Effector memory CD4-positive, alpha-beta T cell (primary cell): ENCODE data around the gene BRI3BP.

Experiments used
- DNase-seq, 3 donors: peaks; one replicate each; pipeline ENCODE4 v3.0.0-alpha.2; 2020
- H3K27ac ChIP-seq: 2 replicates; pipeline ENCODE4 v1.7.0; 2013; ENCODE audit warnings: mild to moderate bottlenecking, low read length, moderate library complexity; ENCODE audit not compliant: insufficient read depth, poor library complexity, severe bottlenecking
- H3K27me3 ChIP-seq: replicated peaks from 2 replicates; pipeline ENCODE4 v1.7.0; 2013; ENCODE audit warnings: mild to moderate bottlenecking, low read length; ENCODE audit not compliant: insufficient read depth, control insufficient read depth, poor library complexity, severe bottlenecking
- H3K36me3 ChIP-seq: 2 replicates; pipeline ENCODE4 v1.7.0; 2013; ENCODE audit warnings: mild to moderate bottlenecking, low read length, moderate library complexity; ENCODE audit not compliant: control insufficient read depth, insufficient read depth
- H3K4me1 ChIP-seq: 2 replicates; pipeline ENCODE4 v1.7.0; 2013; ENCODE audit warnings: low read length, mild to moderate bottlenecking; ENCODE audit not compliant: control insufficient read depth, insufficient read depth, poor library complexity, severe bottlenecking
- H3K4me3 ChIP-seq: 2 replicates; pipeline ENCODE4 v1.7.0; 2013; ENCODE audit warnings: low read length, low read depth, mild to moderate bottlenecking; ENCODE audit not compliant: insufficient read depth, poor library complexity, severe bottlenecking
- H3K9me3 ChIP-seq: 2 replicates; pipeline ENCODE4 v1.7.0; 2013; ENCODE audit warnings: mild to moderate bottlenecking, low read length, moderate library complexity; ENCODE audit not compliant: control insufficient read depth

The BRI3BP gene

DNA sequence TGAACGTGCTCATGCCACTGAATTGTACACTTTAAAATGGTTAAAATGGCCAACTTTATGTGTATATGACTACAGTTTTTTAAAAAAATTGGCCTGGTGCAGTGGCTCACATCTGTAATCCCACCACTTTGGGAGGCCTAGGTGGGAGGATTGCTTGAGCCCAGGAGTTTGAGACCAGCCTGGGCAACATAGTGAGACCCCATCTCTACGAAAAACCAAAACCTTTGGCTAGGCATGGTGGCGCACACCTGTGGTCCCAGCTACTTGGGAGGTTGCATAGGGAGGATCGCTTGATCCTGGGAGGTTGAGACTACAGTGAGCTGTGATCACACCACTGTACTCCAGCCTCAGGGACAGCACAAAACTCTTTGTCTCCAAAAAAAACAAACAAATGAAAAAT is 5.3 kb downstream of the BRI3BP start:
- Histone ChIP-seq H3K27ac (no peak overlapping the region), H3K4me3 (no peak overlapping the region), H3K4me1 (peaks cover 14% of the 10 kb centered on the region), H3K9me3 (no peaks in the 10 kb centered on the region), H3K27me3 (no peaks in the 10 kb centered on the region), H3K36me3 (no peaks in the 10 kb centered on the region)
- no peak for DNase-seq

DNA sequence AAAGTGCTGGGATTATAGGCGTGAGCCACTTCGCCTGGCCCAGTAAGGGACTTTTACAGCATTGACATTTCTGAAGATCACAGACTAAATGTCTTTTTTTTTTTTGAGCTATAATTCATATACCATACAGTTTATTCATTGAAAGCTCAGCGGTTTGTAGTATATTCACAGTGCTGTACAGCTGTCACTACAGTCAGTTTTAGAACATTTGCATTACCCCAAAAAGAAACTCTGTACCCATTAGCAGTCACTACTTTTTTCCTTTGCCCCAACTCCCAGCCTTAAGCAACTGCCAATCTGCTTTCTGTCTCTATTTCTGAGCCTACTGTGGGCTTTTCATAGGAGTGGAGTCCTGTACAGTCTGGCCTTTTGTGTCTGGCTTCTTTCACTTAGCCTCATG is 8.2 kb downstream of the BRI3BP start:
- Histone ChIP-seq H3K36me3 (no peaks in the 10 kb centered on the region), H3K4me1 (no peaks in the 10 kb centered on the region)
- DNase-seq, result no peak

DNA sequence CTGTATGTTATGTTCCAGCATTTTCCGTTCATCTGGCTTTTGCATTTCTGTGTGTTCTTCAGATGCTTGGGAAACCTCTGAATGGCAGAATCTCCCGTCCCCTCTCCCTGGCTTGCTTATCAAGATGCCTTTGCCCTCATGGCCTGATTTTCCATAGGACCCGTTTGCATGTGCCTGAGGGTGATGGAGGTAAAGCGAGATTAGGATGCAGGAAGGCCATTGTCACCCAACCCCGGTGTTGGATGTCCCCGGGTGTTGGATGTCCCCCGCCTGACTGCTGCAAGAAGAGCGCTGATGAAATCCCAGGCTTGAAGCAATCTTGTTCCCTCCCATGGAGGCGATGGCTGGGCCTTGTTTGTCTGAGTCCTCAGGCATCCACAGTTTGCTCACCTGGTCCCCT is 9.6 kb downstream of the BRI3BP start:
- no peak for DNase-seq
- no peaks in the 10 kb centered on the region for H3K4me1 ChIP-seq
- H3K4me3 ChIP-seq, result no peak overlapping the region
- H3K27ac ChIP-seq, result no peak overlapping the region
- H3K27me3 ChIP-seq, result no peaks in the 10 kb centered on the region
- H3K36me3 ChIP-seq, result no peaks in the 10 kb centered on the region
- no peaks in the 10 kb centered on the region for H3K9me3 ChIP-seq

More for the DNA sequence above, 8.2 kb downstream of the BRI3BP start:
- Histone ChIP-seq H3K27ac (no peak overlapping the region), H3K4me3 (no peak overlapping the region), H3K9me3 (no peaks in the 10 kb centered on the region), H3K27me3 (no peaks in the 10 kb centered on the region)

GRCh38 chr12:125004621-125005020 is 11.2 kb downstream of the BRI3BP start:
- H3K9me3 ChIP-seq, result no peaks in the 10 kb centered on the region
- H3K36me3 ChIP-seq, result no peaks in the 10 kb centered on the region
- no peaks in the 10 kb centered on the region for H3K27me3 ChIP-seq
- no peak overlapping the region for H3K27ac ChIP-seq
- no peak for DNase-seq
- no peak overlapping the region for H3K4me3 ChIP-seq
- H3K4me1 ChIP-seq, result no peaks in the 10 kb centered on the region

DNA sequence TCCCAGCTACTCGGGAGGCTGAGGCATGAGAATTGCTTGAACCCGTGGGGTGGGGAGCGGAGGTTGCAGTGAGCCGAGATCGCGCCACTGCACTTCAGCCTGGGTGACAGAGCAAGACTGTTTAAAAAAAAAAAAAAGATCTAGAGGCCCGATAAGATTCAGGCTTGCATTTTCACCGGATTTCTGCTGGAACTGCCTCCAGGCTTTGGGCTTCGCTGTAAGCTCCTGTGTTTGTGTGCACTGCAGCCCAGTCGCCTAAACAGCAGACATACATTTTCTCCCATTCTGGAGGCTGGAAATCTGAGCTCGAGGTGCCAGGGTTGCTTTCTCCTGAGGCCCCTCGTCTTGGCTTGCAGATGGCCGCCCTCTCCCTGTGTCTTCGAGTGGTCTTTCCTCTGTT is 12.2 kb downstream of the BRI3BP start:
- Histone ChIP-seq H3K4me1 (no peaks in the 10 kb centered on the region), H3K27me3 (no peaks in the 10 kb centered on the region), H3K27ac (no peak overlapping the region), H3K36me3 (no peaks in the 10 kb centered on the region), H3K4me3 (no peak overlapping the region), H3K9me3 (no peaks in the 10 kb centered on the region)
- no peak for DNase-seq

GRCh38 chr12:125006365-125006764 is 12.9 kb downstream of the BRI3BP start:
- H3K27ac ChIP-seq, result no peak overlapping the region
- no peaks in the 10 kb centered on the region for H3K36me3 ChIP-seq
- no peaks in the 10 kb centered on the region for H3K27me3 ChIP-seq
- no peaks in the 10 kb centered on the region for H3K4me1 ChIP-seq
- no peak for DNase-seq
- H3K9me3 ChIP-seq, result no peaks in the 10 kb centered on the region
- no peak overlapping the region for H3K4me3 ChIP-seq

GRCh38 chr12:125013816-125014442 is 20.5 kb downstream of the BRI3BP start:
- Histone ChIP-seq H3K4me3 (no peak overlapping the region), H3K27me3 (no peaks in the 10 kb centered on the region), H3K27ac (no peak overlapping the region), H3K9me3 (no peaks in the 10 kb centered on the region), H3K36me3 (peaks cover 5% of the 10 kb centered on the region), H3K4me1 (no peaks in the 10 kb centered on the region)
- no peak for DNase-seq

DNA sequence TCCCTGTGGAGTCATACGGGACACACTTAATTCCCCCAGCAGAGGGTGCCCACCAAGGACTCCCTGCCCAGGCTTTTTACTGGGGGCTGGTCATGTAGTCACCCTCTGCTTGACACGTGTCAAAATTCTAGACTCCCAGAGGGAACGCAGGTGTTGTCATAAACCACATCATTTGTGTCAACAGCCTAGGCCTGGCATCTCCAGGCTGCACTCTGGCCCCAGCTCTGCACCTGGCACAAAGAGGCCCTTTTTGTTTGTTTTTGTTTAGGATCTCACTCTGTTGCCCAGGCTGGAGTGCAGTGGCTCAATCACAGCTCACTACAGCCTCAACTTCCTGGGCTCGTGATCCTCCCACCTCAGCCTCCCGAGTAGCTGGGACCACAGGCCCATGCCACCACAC is 21.1 kb downstream of the BRI3BP start:
- no peak for DNase-seq
- Histone ChIP-seq H3K4me3 (no peak overlapping the region), H3K27ac (no peak overlapping the region), H3K36me3 (peaks cover 5% of the 10 kb centered on the region), H3K4me1 (no peaks in the 10 kb centered on the region), H3K27me3 (no peaks in the 10 kb centered on the region), H3K9me3 (no peaks in the 10 kb centered on the region)

DNA sequence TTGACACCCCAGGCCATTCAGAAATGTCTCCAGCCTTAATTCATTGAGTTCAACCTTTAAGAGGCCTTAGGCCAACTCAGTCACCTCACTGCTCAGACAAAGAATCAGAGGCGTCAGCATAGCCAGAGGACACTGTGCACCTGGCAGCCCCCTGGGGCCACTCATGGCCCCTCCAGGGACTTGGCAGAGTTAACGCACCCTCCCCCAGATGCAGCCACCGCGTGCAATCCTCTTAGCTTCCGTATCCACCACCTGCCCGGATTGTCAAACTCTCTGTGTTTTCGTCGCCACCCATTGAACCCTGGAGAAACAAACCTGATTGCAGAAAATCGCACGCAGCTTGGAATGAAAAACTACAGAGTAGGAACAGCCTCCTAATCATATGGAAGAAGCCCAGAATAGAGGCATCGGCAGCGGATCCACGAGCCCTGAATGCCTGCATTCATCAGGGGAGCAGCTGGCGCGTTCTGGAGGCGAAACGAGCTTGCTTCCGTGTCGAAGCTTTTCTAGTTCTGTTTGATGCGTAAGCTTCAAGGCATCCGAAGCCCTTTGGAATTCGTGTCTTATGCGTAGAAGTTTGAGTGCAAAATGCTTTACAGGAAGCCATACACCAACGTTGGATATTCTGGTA is 22.4 kb downstream of the BRI3BP start:
- Histone ChIP-seq H3K4me3 (no peak overlapping the region), H3K4me1 (no peaks in the 10 kb centered on the region), H3K27ac (no peak overlapping the region), H3K27me3 (no peaks in the 10 kb centered on the region), H3K9me3 (no peaks in the 10 kb centered on the region), H3K36me3 (peaks cover 5% of the 10 kb centered on the region)
- DNase-seq, result no peak

DNA sequence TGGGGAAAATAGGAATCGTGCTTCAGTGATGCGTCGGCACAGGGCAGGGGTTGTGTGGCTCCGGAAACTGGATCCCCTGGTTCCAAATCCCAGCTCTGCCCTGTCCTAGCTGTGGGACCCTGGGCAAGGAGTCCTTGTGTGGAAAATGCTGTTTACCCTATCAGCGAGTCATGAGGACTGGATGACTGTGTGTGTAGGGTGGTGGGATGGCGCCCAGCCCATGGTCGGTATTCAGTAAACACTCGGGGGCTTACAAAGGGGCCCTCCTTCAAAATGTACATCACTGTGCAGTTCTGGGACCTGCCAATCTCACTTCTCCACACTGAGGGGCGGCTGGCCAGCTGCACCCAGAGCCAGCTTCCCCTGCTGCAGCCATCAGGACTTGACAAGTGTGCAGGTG is 24.4 kb downstream of the BRI3BP start:
- Histone ChIP-seq H3K4me3 (no peak overlapping the region), H3K4me1 (no peaks in the 10 kb centered on the region), H3K27me3 (no peaks in the 10 kb centered on the region), H3K36me3 (peaks cover 5% of the 10 kb centered on the region), H3K27ac (no peak overlapping the region), H3K9me3 (no peaks in the 10 kb centered on the region)
- DNase-seq, result no peak
